Measurements from ENCODE around the gene CNTFR.

DNA sequence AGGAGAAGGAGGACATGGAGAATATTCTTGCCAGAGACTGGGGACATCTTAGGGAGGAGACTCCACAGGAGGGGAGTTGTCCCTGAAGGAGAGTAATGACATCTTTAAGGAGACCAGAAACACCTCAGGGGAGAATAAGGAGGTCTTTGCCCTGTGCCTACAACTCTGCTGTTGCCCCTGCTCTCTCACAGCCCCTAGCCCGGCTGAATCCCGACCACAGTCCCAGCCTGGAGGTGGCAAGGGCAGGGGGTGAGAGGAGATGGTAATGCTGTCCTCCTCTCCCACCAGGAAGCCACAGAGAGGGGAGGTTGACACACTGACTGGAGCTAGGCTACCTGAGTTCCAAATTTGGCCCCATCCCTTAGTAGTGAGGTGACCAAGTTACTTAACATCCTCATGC lies 36.5 kb downstream of the CNTFR start:
- TF ChIP-seq, protein P1, sequence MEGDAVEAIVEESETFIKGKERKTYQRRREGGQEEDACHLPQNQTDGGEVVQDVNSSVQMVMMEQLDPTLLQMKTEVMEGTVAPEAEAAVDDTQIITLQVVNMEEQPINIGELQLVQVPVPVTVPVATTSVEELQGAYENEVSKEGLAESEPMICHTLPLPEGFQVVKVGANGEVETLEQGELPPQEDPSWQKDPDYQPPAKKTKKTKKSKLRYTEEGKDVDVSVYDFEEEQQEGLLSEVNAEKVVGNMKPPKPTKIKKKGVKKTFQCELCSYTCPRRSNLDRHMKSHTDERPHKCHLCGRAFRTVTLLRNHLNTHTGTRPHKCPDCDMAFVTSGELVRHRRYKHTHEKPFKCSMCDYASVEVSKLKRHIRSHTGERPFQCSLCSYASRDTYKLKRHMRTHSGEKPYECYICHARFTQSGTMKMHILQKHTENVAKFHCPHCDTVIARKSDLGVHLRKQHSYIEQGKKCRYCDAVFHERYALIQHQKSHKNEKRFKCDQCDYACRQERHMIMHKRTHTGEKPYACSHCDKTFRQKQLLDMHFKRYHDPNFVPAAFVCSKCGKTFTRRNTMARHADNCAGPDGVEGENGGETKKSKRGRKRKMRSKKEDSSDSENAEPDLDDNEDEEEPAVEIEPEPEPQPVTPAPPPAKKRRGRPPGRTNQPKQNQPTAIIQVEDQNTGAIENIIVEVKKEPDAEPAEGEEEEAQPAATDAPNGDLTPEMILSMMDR (IDR thresholded peaks at IDR 0.05): no peak
- TF ChIP-seq POLR2A (IDR thresholded peaks at IDR 0.05): no peak
